ENCODE measurements around the gene NFIX. TPM values are rescaled to one million over a fixed set of nuclear protein-coding genes. Genes with fewer than 3 reads are reported as not detected.

Gene NFIX
- total RNA-seq, 2 experiments from 2014 or later: 3.0 to 3.3 TPM

DNA sequence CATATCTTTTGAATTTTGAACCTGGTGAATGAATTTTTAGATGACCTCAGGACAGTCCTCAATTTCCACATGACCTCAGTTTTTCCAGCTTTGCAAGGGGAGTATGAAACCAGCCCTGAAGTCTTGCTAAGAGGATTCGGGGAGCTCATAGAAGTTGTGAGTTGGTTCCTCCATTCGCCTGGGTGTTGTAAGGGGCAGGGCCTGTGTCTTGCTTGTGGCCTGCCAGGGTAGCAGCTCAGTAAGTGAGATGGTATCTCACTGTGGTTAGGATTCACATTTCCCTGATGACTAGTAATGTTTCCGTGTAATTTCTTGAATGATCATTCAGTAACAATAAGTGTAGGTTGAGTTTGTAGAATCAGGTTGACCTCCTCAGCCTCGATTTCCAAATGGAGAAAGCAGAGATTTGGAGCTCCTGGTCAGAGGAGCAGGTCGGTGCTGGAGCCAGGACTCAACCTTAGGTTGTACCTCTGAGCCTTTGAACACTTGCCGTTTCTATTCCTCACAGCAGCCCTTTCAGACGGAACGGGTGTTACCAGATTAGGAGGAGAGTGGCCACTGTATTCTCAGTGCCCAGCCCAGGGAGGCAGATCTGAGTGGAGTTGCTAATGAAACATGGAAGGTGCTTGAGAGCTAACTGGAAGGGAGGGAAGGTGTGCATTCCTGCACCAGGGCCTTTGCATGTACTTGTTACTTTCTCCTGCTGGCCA, 137.4 kb downstream of the NFIX start:
- DNase-seq (peak in 6 of 14 experiments; percentile 29 to 69 (median 48)), ATAC-seq (ENCODE audit: poor library complexity) (peak; percentile 95)
- Histone ChIP-seq H3K27ac (ENCODE audit: low read depth in 1 of 2, low read length in 2 of 2) (peak overlapping the region in 1 of 2 donors; percentile 15), H3K4me1 (ENCODE audit: insufficient read depth, low read length) (peaks cover 24% of the 10 kb centered on the region), H3K27me3 (ENCODE audit: control insufficient read depth in 1 of 2, insufficient read depth in 2 of 2, low read length in 2 of 2) (no peaks in the 10 kb centered on the region), H3K36me3 (ENCODE audit: insufficient read depth, low read length) (peaks cover 27% of the 10 kb centered on the region), H3K9me3 (ENCODE audit: control insufficient read depth in 1 of 2, insufficient read depth in 1 of 2, low read length in 2 of 2) (no peaks in the 10 kb centered on the region), H3K4me3 (ENCODE audit: low read length) (no peak overlapping the region)
- Mint-ChIP-seq H3K9me3 (no peaks in the 10 kb centered on the region), H3K27me3 (no peaks in the 10 kb centered on the region), H3K27ac (peak overlapping the region; percentile 80), H3K4me1 (ENCODE audit: low read depth) (peaks cover 33% of the 10 kb centered on the region), H3K4me3 (no peak overlapping the region), H3K36me3 (ENCODE audit: low read depth) (peaks cover 23% of the 10 kb centered on the region)
- POLR2A ChIA-PET: interaction anchor here (0.9 to 1.1 kb wide), 3 partner anchors 18 to 33 kb away, joined by 3 to 11 read pairs (median 3); partner anchors contain the start of genes IER2 and STX10
- TF ChIP-seq, protein P1, sequence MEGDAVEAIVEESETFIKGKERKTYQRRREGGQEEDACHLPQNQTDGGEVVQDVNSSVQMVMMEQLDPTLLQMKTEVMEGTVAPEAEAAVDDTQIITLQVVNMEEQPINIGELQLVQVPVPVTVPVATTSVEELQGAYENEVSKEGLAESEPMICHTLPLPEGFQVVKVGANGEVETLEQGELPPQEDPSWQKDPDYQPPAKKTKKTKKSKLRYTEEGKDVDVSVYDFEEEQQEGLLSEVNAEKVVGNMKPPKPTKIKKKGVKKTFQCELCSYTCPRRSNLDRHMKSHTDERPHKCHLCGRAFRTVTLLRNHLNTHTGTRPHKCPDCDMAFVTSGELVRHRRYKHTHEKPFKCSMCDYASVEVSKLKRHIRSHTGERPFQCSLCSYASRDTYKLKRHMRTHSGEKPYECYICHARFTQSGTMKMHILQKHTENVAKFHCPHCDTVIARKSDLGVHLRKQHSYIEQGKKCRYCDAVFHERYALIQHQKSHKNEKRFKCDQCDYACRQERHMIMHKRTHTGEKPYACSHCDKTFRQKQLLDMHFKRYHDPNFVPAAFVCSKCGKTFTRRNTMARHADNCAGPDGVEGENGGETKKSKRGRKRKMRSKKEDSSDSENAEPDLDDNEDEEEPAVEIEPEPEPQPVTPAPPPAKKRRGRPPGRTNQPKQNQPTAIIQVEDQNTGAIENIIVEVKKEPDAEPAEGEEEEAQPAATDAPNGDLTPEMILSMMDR (IDR thresholded peaks at IDR 0.05): no peak
- CTCF ChIA-PET: interaction anchor here (0.7 to 1.6 kb wide), 5 partner anchors 17 to 63 kb away, joined by 3 to 7 read pairs (median 4); partner anchors contain the start of genes IER2 and STX10
- intact Hi-C loops (cut with DNase I, micrococcal nuclease): no loop called here

DNA sequence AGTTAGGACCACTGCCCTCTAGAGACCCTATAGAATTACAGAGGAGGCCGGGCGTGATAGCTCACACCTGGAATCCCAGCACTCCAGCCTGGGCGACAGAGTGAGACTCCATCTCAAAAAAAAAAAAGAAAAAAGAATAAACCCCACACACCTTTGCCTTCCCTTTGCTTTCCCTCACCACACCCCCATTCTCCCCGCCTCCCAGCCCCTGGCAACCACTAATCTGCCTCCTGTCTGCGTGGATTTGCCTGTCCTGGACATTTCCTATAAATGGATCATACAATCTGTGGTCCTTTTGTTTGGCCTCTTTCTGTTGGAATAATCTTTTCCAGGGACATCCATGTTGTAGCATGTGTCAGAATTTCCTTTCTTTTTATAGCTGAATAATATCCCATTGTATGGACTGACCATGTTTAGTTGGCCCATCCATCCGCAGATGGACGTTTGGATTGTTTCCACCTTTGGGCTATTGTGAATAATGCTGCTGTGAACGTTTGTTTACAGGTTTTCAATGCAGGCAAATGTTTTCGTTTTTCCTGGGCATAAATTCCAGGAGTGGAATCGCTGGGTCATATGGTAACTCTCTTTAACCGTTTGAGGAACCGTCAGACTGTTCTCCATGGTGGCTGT, 138.1 kb downstream of the NFIX start:
- Histone ChIP-seq H3K27ac (ENCODE audit: low read depth in 1 of 2, low read length in 2 of 2) (no peak overlapping the region), H3K4me3 (ENCODE audit: low read length) (no peak overlapping the region), H3K27me3 (ENCODE audit: control insufficient read depth in 1 of 2, insufficient read depth in 2 of 2, low read length in 2 of 2) (no peaks in the 10 kb centered on the region), H3K4me1 (ENCODE audit: insufficient read depth, low read length) (peaks cover 24% of the 10 kb centered on the region), H3K36me3 (ENCODE audit: insufficient read depth, low read length) (peaks cover 34% of the 10 kb centered on the region), H3K9me3 (ENCODE audit: control insufficient read depth in 1 of 2, insufficient read depth in 1 of 2, low read length in 2 of 2) (no peaks in the 10 kb centered on the region)
- Mint-ChIP-seq H3K27ac (peak overlapping the region; percentile 80), H3K27me3 (no peaks in the 10 kb centered on the region), H3K36me3 (ENCODE audit: low read depth) (peaks cover 28% of the 10 kb centered on the region), H3K4me1 (ENCODE audit: low read depth) (peaks cover 26% of the 10 kb centered on the region), H3K4me3 (no peak overlapping the region), H3K9me3 (no peaks in the 10 kb centered on the region)
- ChIA-PET POLR2A (interaction anchor here (0.9 kb wide), 1 partner anchor 34 kb away, joined by 3 read pairs; no protein-coding TSS in a partner anchor), CTCF (interaction anchor here (0.9 to 1.6 kb wide), 4 partner anchors 17 to 62 kb away, joined by 3 to 7 read pairs (median 4); partner anchors contain the start of genes IER2 and STX10)
- DNase-seq: no peak
- ATAC-seq (ENCODE audit: poor library complexity): no peak
- TF ChIP-seq, protein P1 (IDR thresholded peaks at IDR 0.05): no peak
- intact Hi-C loops (cut with DNase I, micrococcal nuclease): no loop called here

DNA sequence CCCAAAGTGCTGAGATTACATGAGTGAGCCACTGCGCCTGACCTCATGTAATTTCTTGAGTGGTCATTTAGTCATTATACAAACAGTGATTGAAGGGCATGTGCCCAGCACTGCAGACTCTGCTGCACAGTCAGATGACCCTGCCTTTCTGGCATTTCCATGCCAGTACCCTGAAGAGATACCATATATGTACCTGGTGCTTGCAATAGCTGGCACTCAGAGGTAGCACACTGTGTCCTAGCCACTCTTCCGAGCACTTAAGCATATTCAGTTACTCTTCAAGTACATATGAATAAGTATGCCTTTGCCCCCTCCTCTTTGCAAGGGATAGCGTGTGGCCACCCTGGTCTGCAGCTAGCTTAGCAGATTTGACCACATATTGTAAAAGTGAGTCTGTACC, 139.4 kb downstream of the NFIX start:
- peaks cover 20% of the 10 kb centered on the region for H3K4me1 Mint-ChIP-seq (ENCODE audit: low read depth)
- intact Hi-C loops (cut with DNase I, micrococcal nuclease): no loop called here
- H3K36me3 Mint-ChIP-seq (ENCODE audit: low read depth): peaks cover 30% of the 10 kb centered on the region
- no peak overlapping the region for H3K4me3 Mint-ChIP-seq
- ATAC-seq (ENCODE audit: poor library complexity) (no peak), DNase-seq (no peak)
- H3K4me3 ChIP-seq (ENCODE audit: low read length): no peak overlapping the region
- ChIA-PET CTCF (no interaction called here), POLR2A (no interaction called here)
- H3K9me3 ChIP-seq (ENCODE audit: control insufficient read depth in 1 of 2, insufficient read depth in 1 of 2, low read length in 2 of 2): no peaks in the 10 kb centered on the region
- no peaks in the 10 kb centered on the region for H3K27me3 ChIP-seq (ENCODE audit: control insufficient read depth in 1 of 2, insufficient read depth in 2 of 2, low read length in 2 of 2)
- peaks cover 24% of the 10 kb centered on the region for H3K4me1 ChIP-seq (ENCODE audit: insufficient read depth, low read length)
- peaks cover 40% of the 10 kb centered on the region for H3K36me3 ChIP-seq (ENCODE audit: insufficient read depth, low read length)
- H3K9me3 Mint-ChIP-seq: no peaks in the 10 kb centered on the region
- H3K27ac ChIP-seq (ENCODE audit: low read depth in 1 of 2, low read length in 2 of 2): no peak overlapping the region
- H3K27ac Mint-ChIP-seq: no peak overlapping the region
- no peaks in the 10 kb centered on the region for H3K27me3 Mint-ChIP-seq
- TF ChIP-seq, protein P1 (IDR thresholded peaks at IDR 0.05): no peak
